Upper lobe of right lung (tissue), 1 donor: ENCODE results near the gene DBX2. TPM values are rescaled to one million over a fixed set of nuclear protein-coding genes. Genes with fewer than 3 reads are reported as not detected.

Experiments
- ATAC-seq: fragments of 200-7000 bp; cut with Tn5 transposase; one replicate; pipeline ENCODE4 v1.9.1; 2020; ENCODE audit warnings: mild to moderate bottlenecking, moderate library complexity
- DNase-seq: peaks from one replicate; pipeline ENCODE4 v3.0.0-alpha.2; 2020
- H3K27ac ChIP-seq: fragments of 200-600 bp; one replicate; pipeline ENCODE4 v1.8.0; 2022
- H3K27me3 ChIP-seq: fragments of 200-600 bp; one replicate; pipeline ENCODE4 v1.8.0; 2022; ENCODE audit warnings: mild to moderate bottlenecking
- H3K36me3 ChIP-seq: fragments of 200-600 bp; one replicate; pipeline ENCODE4 v1.8.0; 2022
- H3K4me1 ChIP-seq: fragments of 200-600 bp; one replicate; pipeline ENCODE4 v1.8.0; 2022
- H3K4me3 ChIP-seq: fragments of 200-600 bp; one replicate; pipeline ENCODE4 v1.8.0; 2022; ENCODE audit warnings: mild to moderate bottlenecking
- H3K9me3 ChIP-seq: fragments of 200-600 bp; one replicate; pipeline ENCODE4 v1.8.0; 2022
- CTCF ChIP-seq: fragments of 200-600 bp; IDR thresholded peaks from one replicate; pipeline ENCODE4 v1.8.0; 2022; ENCODE audit warnings: antibody characterized with exemption
- intact Hi-C: fragments of 100-400 bp; cut with DNase I; formaldehyde crosslinking; loops from one replicate; pipeline ENCODE4 v1.11.0; 2022
- total RNA-seq: library from RNA; stranded (reverse); fragmentation: NEBNext Ultra II Directional; extraction: Animal tissue kit (Norgen Biotek cat#: 25700); gene quantifications from one replicate; pipeline ENCODE4 v1.2.1, GENCODE V29; 2021
- donor health status: DM: no; HTN: yes; CAD: no; lungs with severe emphysema.

The DBX2 gene
- total RNA-seq, 1 donor from 2014 or later: not detected

DNA sequence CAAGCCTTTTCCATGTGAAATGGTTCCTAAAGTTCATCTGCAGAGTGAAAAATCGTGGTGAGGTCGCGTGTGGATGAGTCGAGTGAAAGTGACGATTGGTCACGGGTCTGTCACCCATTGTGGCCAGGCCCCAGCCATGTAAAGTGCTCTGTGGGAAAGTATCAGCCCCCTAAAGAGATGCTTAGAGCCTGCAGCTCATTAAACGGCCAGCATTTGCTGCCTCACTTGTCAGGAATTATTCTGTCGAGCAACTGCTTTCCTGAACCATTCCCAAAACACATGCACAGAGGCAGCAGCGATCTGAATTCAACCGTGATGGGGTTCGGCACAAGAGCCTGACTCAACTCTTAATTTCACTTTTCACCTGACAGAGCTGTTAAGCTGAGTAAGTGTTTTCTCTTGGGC is 16.0 kb downstream of the DBX2 start:
- H3K27me3 ChIP-seq: no peaks in the 10 kb centered on the region
- no peaks in the 10 kb centered on the region for H3K9me3 ChIP-seq
- no peak overlapping the region for H3K27ac ChIP-seq
- H3K4me1 ChIP-seq: no peaks in the 10 kb centered on the region
- intact Hi-C loops: no loop called here
- DNase-seq (no peak), ATAC-seq (no peak)
- no peak for TF ChIP-seq CTCF
- no peaks in the 10 kb centered on the region for H3K36me3 ChIP-seq
- no peak overlapping the region for H3K4me3 ChIP-seq

GRCh38 chr12:45017916-45018315 is 33.0 kb downstream of the DBX2 start:
- no peak for DNase-seq
- TF ChIP-seq CTCF: no peak
- Histone ChIP-seq H3K4me3 (no peak overlapping the region), H3K4me1 (no peaks in the 10 kb centered on the region), H3K9me3 (no peaks in the 10 kb centered on the region), H3K27me3 (no peaks in the 10 kb centered on the region), H3K36me3 (no peaks in the 10 kb centered on the region), H3K27ac (no peak overlapping the region)
- intact Hi-C loops: no loop called here
- ATAC-seq: no peak

- Histone ChIP-seq H3K36me3 (no peaks in the 10 kb centered on the region), H3K9me3 (no peaks in the 10 kb centered on the region), H3K4me3 (no peak overlapping the region), H3K4me1 (no peaks in the 10 kb centered on the region), H3K27me3 (no peaks in the 10 kb centered on the region), H3K27ac (no peak overlapping the region)
- DNase-seq (no peak), ATAC-seq (no peak)
- intact Hi-C loops: no loop called here
- no peak for TF ChIP-seq CTCF
Observed at GRCh38 chr12:45014396-45014795, 36.5 kb downstream of the DBX2 start.

DNA sequence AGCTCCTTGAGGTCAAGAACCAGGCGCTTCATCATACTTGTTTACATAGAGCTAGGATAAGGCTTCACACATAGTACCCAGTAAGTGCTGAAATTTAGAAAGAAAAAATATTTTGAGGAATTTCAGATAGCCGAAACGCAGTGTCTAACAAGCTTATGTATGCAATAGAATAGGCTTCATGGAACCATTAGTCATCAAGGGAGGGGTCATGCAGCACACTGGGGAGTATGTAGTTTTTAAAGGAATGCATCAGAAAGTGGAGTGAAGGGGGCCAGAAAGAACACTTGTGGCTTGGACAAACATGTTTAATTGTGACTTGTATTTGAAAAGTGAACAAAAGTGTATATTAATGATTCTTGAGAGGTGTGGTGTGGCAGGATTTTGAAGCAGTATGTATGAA is 38.1 kb downstream of the DBX2 start:
- no peak overlapping the region for H3K4me3 ChIP-seq
- H3K4me1 ChIP-seq: no peaks in the 10 kb centered on the region
- intact Hi-C loops: no loop called here
- ATAC-seq: no peak
- H3K36me3 ChIP-seq: no peaks in the 10 kb centered on the region
- no peaks in the 10 kb centered on the region for H3K9me3 ChIP-seq
- DNase-seq: no peak
- H3K27ac ChIP-seq: no peak overlapping the region
- TF ChIP-seq CTCF: no peak
- no peaks in the 10 kb centered on the region for H3K27me3 ChIP-seq

GRCh38 chr12:45010059-45010458 is 40.8 kb downstream of the DBX2 start:
- no peak overlapping the region for H3K27ac ChIP-seq
- H3K4me3 ChIP-seq: no peak overlapping the region
- no peak for TF ChIP-seq CTCF
- H3K36me3 ChIP-seq: no peaks in the 10 kb centered on the region
- no peaks in the 10 kb centered on the region for H3K4me1 ChIP-seq
- ATAC-seq: no peak
- intact Hi-C loops: no loop called here
- H3K9me3 ChIP-seq: no peaks in the 10 kb centered on the region
- no peak for DNase-seq
- H3K27me3 ChIP-seq: no peaks in the 10 kb centered on the region

- Histone ChIP-seq H3K4me1 (no peaks in the 10 kb centered on the region), H3K36me3 (no peaks in the 10 kb centered on the region), H3K9me3 (no peaks in the 10 kb centered on the region), H3K27ac (no peak overlapping the region), H3K27me3 (no peaks in the 10 kb centered on the region), H3K4me3 (no peak overlapping the region)
- TF ChIP-seq CTCF: no peak
- intact Hi-C loops: no loop called here
- DNase-seq (no peak), ATAC-seq (no peak)
Observed at GRCh38 chr12:45008211-45008610, 42.7 kb downstream of the DBX2 start.
